Stimulated activated CD4-positive, alpha-beta T cell treated with anti-CD3 and anti-CD28 coated beads, TNF-alpha, amount 100 ng/mL, for 48 hours (primary cell): ENCODE data around the gene FBXL15.

Experiments
- DNase-seq, 3 donors: peaks; one replicate each; pipeline ENCODE4 v3.0.0-alpha.2; 2020; ENCODE audit warnings: low read depth in 3 of 3

Gene FBXL15, protein sequence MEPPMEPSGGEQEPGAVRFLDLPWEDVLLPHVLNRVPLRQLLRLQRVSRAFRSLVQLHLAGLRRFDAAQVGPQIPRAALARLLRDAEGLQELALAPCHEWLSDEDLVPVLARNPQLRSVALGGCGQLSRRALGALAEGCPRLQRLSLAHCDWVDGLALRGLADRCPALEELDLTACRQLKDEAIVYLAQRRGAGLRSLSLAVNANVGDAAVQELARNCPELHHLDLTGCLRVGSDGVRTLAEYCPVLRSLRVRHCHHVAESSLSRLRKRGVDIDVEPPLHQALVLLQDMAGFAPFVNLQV

DNA sequence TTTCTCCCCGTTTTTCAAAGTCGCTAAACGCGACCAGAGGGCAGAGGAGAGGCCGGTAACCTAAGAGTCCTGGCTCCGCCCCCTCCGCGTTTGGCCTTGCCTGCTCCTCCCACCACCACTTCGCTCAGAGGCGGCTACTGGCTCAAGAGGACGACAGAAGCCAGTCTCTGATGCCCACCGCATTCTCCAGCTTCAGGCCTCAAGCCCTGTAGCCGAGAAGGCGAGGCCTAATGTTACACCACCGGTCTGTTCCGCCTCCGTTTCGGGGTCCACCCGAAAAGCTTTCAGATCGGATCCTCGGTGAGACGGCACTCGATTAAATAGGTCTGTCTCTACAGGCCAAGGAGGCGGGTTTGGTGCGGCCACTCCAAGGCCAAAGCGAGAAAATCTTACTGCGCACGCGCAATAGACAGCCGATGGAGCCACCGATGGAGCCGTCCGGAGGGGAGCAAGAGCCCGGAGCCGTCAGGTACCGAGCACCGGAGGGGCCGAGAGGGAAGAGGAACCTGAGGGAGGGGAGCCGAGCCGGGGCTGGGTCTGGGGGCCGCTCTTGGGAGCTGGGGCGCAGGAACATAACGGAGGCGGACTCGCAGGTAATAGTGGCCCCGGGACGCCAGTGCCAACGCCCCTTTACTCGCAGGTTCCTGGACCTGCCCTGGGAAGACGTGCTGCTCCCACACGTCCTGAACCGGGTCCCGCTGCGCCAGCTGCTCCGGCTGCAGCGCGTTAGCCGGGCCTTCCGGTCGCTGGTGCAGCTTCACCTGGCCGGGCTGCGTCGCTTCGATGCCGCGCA is at the start of gene FBXL15:
TSS of gene FBXL15 (plus strand) at position 123 of the 793 bp plus-strand sequence. CDS start at position 417, 294 bp downstream.
- DNase-seq: peak; percentile 94 to 99 (median 96)

DNA sequence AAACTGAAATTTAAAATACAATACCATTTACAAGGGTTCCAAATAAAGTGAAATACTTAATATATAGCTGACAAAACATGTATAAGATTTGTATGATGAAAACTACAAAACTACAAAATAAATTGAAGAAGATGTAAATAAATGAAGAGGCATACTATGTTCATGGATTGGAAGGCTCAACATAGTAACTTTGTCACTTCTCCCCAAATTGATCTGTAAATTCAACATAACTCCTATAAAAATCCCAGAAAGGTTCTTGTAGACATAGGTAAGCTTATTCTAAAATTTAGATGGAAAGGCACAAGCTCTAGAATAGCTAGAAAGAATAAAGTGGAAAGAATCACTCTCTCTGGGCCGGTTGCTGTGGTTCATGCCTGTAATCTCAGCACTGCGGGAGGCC is 49.3 kb upstream of the FBXL15 start:
- no peak for DNase-seq

DNA sequence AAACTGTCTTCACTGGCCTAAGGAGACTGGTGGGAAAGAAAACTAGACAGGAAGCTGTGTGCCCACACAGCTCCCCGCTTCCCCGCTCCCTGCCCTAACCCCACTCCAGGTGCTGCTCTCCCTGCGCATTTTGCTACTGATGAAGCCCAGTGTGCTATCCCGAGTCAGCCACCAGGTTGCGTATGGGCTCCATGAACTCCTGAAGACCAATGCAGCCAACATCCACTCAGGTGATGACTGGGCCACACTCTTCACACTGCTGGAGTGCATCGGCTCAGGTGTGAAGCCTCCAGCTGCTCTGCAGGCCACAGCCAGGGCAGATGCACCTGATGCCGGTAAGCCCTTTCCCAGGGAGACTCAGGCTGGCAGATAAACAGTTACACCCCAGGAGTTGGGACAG is 45.4 kb upstream of the FBXL15 start:
- DNase-seq: no peak

DNA sequence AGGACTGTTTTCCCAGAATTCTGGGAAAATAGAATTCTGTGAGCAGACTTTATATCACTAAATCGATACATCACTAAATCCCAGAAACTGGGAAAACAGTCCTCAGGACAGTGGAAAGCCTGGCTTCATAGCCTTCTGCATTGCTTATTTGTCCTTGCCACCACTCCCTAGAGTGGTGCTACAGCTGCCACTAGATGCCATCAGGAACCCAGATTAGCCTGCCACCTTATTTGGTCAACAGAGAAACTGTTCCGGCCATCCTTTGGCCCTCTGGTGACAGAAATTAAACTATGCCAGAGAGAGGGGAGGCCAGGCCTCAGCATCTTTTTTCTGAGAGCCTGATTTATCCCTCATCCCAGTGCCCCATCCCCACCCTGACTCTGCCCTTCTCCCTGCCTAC is 44.8 kb upstream of the FBXL15 start:
- DNase-seq: no peak

DNA sequence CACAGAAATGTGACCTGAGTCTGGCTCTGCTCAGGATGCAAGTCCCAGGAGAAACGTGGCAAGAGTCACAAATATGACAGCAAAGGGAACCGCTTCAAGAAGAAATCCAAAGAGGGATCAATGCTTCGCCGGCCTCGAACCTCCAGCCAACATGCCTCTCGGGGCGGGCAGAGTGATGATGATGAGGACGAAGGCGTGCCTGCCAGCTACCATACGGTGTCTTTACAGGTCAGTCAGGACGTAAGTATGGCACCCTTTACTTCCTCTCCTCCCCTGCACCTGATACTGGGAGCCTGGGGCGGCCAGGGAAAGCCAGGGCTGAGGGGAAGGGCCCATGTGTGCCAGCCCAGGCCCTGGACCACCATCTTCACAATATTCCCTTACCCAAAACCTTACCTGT is 43.7 kb upstream of the FBXL15 start:
- no peak for DNase-seq

DNA sequence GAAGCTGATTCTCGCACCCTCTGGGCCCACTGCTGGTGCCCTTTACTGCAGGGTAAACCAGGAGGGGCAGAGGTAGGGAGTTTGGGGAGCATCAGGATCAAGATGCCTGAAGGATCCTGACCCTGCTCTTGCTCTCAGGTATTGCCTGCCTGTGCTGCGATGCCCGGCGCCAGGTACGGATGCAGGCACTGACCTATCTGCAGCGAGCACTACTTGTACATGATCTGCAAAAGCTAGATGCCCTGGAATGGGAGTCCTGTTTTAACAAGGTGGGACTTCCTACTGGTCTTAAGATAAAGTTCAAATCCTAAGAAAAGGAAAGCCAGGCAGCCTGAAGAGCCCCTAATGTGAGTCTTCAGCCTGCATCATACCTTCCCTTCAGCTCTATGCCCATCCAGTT is 41.3 kb upstream of the FBXL15 start:
- DNase-seq: no peak

DNA sequence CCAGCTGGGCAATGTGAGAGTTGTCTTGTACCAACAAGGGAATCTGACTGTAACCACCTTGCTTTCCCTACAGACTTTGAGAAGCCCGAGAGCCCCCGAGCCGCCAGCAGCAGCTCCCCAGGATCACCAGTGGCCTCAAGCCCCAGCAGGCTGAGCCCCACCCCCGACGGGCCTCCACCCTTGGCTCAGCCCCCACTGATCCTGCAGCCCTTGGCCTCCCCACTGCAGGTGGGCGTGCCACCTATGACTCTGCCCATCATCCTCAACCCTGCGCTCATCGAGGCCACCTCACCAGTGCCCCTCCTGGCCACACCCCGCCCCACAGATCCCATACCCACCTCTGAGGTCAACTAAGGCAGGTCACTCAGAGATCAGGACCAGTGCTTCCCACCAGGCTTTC is 38.7 kb upstream of the FBXL15 start:
- no peak for DNase-seq

DNA sequence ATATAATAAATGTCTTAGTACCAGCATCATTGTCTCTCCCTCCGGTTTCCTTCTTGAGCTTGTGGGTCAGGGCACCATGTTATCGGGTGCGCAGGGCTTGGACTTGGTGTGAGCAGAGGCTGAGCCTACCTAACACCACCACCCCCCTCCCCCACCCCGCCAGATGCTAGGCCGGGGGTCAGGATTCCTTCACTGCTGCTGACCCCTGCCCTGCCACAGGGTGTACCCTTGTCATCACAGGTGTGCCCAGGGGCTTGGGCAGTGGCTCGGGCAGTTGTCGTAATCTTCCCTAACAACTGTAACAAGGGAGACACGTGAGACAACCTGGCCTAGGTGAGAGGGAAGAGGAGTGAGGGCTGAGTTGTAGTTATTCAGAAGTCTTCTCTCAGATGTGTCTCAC is 37.8 kb upstream of the FBXL15 start:
- no peak for DNase-seq

DNA sequence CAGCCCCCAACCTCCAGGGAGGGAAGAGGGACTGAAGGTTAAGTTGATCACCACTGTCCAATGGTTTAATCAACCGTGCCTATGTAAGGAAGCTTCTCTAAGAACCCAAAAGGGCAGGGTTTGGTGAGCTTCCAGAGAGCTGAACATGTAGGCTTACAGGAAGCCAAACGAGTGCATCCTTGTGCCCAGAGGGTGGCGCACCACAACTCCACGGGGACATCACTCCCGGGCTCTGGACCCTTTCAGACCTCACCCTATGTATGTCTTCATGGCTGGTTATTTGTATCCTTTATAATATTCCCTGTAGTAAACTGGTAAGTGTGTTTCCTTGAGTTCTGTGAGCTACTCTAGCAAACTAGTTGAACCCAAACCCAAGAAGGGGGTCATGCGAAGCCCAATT is 36.6 kb upstream of the FBXL15 start:
- DNase-seq: no peak

DNA sequence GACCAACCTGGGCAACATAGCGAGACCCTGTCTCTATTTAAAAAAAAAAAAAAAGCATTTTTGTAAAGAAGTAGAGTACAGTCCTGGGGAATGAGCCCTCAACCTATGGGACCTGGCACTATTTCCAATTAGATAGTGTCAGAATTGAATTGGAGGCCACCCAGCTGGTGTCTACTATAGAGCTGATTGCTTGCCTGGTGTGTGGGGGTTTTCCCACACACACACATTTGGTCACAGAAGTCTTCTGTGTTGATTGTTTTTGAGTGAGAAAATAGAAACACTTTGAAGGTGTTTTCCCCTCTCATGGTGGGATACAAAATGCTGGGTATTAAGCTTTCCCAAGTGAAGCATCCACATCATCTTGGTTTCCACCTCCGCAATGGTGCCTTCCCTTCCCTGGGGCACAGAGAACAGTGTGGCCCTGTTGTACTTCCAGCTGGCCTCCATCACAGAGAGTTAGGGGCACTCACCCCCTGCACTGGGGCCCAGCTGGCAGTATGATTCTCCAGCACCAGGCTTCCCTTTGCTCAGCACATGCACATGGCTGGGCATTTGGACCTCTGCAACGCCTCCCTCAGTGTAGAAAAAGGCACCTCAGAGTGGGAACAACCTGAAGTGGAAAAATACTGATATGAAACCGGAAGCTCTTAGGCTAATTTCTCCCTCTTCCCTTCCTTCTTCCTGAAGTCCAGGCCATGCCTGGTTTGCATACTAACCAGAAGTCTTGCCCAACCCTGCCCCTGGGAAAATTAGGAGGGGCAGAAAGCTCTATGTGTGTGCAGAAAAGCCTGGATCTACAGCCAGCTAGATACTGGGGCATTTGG is 35.8 kb upstream of the FBXL15 start:
- no peak for DNase-seq

DNA sequence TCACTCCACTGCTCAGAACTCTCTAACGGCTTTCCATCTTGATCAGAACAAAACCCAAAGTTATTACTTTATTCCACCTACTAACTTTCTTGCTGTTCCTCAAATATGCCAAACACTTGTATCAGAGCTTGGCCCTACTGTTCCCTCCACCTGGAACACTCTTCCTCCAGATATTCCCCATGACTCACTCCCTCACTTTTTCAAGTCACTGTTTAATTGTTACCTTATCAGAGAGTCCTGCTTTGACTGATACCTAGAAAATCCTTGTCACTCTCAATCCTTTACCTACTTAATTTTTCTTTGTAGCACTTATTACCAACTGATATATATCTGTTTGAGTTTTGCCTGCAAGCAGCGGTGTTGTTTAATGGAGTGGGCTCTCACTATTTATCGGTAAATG is 30.7 kb upstream of the FBXL15 start:
- no peak for DNase-seq

DNA sequence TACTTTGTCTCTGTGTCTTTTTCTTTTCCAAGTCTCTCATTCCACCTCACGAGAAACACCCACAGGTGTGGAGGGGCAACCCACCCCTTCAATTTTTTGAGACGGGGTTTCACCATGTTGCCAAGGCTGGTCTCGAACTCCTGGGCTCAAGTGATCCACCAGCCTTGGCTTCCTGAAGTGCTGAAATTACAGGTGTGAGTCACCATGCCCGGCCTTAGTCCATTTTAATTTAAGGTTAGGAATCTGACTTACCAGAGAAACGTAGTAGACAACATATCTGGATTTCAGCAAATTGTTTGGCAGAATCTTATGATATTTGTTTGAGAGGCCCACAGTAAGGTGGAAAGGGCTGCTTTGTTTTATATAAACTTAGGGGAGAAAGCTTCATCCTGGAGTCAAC is 28.3 kb upstream of the FBXL15 start:
- DNase-seq: no peak

DNA sequence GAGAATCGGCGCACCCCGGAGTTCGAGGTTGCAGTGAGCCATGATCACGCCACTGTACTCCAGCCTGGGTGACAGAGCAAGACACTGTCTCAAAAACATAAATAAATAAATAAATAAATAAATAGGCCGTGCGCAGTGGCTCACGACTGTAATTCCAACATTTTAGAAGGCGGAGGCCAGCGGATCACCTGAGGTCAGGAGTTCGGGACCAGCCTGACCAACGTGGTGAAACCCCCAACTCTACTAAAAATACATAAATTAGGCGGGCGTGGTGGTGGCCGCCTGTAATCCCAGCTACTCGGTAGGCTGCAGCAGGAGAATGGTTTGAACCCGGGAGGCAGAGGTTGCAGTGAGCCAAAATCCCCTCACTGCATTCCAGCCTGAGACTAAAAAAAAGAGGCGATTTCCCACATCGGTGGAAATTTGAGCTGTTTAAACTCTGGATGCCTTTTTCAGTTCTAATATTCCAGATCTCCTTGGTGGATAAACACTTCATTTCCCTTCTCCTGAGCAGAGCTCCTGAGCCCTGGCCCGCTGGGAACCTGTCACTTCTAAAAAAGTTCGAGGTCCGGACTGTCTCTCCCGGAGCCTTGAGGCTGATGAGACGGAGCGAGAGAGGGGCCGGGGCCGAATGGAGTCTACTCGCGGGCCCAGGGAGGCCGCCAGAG is 27.1 kb upstream of the FBXL15 start:
- DNase-seq: no peak

DNA sequence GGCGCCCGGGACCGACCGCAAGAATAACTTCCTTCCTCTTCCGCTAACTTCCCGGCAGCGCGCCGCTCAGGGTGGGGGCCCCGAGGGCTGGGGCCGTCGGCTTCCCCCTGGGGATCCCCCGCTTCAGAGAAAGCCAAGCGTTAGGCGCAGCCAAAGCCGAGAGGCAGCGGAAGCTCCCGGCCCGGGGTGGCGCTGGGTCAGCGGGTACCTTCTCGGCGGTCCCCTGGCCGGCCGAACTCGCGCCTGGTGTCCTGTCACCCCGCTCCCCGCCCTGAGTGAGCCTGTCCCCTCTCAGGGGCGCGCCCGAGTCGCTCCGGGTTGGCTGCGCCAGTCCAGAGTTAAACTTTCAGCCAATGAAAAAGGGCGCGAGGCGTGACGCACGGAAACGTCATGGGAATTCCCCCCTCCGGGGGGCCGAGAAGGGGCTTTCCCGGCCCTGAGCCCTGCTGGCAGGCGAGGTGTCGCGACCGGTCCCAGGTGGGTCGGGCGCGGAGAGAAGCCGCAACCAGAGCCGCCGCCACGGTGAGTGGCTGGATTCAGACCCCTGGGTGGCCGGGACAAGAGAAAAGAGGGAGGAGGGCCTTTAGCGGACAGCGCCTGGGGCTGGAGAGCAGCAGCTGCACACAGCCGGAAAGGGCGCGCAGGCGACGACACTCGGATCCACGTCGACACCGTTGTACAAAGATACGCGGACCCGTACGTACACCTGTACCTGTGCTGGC is 26.4 kb upstream of the FBXL15 start:
- DNase-seq: peak; percentile 94 to 97 (median 96)

DNA sequence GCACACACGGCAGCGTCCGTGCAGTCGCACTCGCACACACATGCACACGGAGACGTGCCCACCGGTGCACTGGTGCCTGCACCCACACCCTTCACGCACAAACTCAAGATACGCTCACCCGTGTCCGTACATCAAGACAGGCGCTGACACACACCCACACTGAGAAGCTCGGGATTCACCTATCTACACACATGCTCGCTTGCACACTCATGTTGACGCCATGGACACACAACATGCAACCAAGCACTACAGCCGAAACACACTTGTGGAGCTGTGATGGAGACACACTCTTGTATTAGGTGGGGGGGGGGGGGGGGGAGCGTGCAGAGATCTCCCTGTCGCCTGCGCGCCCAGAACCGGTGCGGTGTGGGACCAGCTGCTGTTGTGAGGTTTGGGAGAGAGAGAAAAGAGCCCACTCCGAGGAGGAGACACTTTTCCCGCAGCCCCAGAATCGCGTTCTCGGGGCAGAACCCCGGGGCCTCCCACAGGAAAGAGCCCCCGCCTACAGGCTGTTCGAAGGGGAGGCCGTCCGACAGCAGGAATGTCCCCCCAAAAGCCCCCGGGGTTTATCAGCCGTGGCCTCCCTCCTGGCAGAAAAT is 25.7 kb upstream of the FBXL15 start:
- peak in 2 of 3 donors; percentile 29 to 55 for DNase-seq

DNA sequence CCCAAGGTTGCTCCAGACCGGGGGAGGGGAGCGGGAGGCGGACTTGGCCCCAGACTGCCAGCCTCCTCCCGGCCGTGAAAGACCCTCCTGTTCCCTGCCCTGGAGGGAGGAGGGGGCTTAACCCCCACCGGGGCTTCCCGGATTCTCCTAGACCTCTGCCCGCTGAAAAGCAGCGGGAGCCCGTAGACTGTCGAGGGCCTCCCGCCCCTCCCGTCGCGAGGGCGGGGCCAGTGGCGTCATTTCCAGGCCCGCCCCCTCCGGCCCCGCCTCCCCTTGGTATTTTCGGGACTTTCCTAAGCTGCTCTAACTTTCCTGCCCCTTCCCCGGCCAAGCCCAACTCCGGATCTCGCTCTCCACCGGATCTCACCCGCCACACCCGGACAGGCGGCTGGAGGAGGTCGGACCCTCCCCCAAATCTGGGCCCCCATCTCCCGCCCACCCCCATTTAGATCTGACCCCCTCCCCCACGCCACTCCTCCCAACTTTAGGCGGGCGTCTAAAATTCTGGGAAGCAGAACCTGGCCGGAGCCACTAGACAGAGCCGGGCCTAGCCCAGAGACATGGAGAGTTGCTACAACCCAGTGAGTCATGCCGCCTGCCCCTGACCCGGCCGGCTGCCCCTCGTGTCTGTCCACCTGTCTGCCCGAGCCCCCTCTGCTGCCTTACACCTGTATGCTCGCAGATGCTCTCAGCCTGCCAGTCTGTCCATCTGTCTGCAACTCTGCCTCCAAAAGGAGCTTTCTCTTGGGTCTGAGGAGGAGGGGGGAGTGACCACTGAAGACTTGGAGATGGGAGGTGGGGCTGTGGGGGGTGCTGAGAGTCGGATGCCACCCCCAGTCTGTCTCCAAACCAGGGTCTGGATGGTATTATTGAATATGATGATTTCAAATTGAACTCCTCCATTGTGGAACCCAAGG is 25.0 kb upstream of the FBXL15 start, which contains the start of gene NFKB2:
TSS of gene NFKB2 (plus strand) at position 306 of the 917 bp plus-strand sequence. CDS start at position 561, 255 bp downstream.
- peak; percentile 75 to 88 (median 76) for DNase-seq

DNA sequence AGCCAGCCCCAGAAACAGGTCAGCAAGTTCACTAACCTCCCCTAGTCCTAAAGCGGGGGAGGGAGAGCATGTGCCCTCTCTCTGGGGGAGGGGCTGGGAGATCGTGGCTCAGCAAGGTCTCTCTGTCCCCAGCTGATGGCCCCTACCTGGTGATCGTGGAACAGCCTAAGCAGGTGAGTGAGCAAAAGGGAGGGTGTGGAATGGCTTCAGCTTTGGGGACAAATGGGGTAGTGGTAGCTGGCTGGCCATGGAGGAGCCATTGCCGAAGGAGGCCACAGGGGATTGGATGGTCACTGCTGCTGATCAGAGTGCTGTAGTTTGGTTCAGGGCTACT is 24.4 kb upstream of the FBXL15 start:
- DNase-seq: no peak

DNA sequence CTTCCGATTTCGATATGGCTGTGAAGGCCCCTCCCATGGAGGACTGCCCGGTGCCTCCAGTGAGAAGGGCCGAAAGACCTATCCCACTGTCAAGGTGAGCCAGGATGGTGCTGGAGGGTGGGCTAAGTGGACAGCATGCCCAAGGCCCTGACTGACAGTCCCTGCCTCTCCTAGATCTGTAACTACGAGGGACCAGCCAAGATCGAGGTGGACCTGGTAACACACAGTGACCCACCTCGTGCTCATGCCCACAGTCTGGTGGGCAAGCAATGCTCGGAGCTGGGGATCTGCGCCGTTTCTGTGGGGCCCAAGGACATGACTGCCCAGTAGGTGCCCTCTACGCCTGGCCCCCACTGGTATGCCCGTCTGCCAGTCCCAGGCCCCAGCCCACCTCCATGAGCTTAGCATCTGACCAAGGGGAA is 23.9 kb upstream of the FBXL15 start:
- DNase-seq: no peak
